Sigmoid colon (tissue), 7 donors: ENCODE results near the gene STK10. TPM values are rescaled to one million over a fixed set of nuclear protein-coding genes. Genes with fewer than 3 reads are reported as not detected.

ENCODE experiments used
- DNase-seq: peaks from one replicate; pipeline ENCODE4 v3.0.0-alpha.2; 2019
- H3K27ac ChIP-seq, 4 donors: fragments of 200-600 bp; sonication (generic); one replicate each; pipeline ENCODE4 v1.5.1; 2016 to 2019; ENCODE audit warnings: mild to moderate bottlenecking in 1 of 4
- H3K27me3 ChIP-seq, 3 donors: fragments of 200-600 bp; sonication (generic); one replicate each; pipeline ENCODE4 v1.5.1; 2019; ENCODE audit warnings: mild to moderate bottlenecking in 1 of 3
- H3K36me3 ChIP-seq, 4 donors: fragments of 200-600 bp; sonication (generic); one replicate each; pipeline ENCODE4 v1.5.1; 2016 to 2019
- H3K4me1 ChIP-seq, 4 donors: fragments of 200-600 bp; sonication (generic); one replicate each; pipeline ENCODE4 v1.5.1; 2017 to 2019
- H3K4me3 ChIP-seq, 4 donors: fragments of 200-600 bp; sonication (generic); one replicate each; pipeline ENCODE4 v1.5.1; 2017 to 2019; ENCODE audit warnings: mild to moderate bottlenecking in 2 of 4, moderate library complexity in 1 of 4
- H3K9me3 ChIP-seq, 4 donors: fragments of 200-600 bp in 3 of 4; sonication (generic) in 3 of 4; one replicate each; pipeline versions ENCODE4 v1.5.1 to v1.6.1; 2013 to 2019
- CTCF ChIP-seq, 4 experiments: fragments of 450-650 bp in 3 of 4; fragments of 200-600 bp in 1 of 4; IDR thresholded peaks; one replicate each; pipeline ENCODE4 v1.5.1; 2016 to 2019; ENCODE audit warnings: antibody characterized with exemption in 4 of 4, mild to moderate bottlenecking in 3 of 4, moderate library complexity in 2 of 4
- EP300 ChIP-seq, 4 donors: sonication (generic); formaldehyde crosslinking; IDR thresholded peaks; one replicate each; pipeline ENCODE4 v1.6.1; 2017; ENCODE audit warnings: antibody characterized with exemption in 4 of 4
- POLR2A ChIP-seq, 2 donors: fragments of 450-650 bp; IDR thresholded peaks; one replicate each; pipeline ENCODE4 v1.6.1; 2016; ENCODE audit warnings: antibody characterized with exemption in 2 of 2, mild to moderate bottlenecking in 2 of 2, moderate library complexity in 2 of 2
- POLR2AphosphoS5 ChIP-seq, 4 donors: sonication (generic); formaldehyde crosslinking; IDR thresholded peaks; one replicate each; pipeline ENCODE4 v1.6.1; 2017; ENCODE audit warnings: antibody characterized with exemption in 4 of 4
- WGBS, 2 donors: extraction: QIAGEN DNeasy Blood & Tissue Kit; methylation state at CpG; one replicate each; pipeline ENCODE4 v1.1.7; 2013; 5-methylcytosine and 5-hydroxymethylcytosine counted together
- intact Hi-C: fragments of 100-400 bp; cut with DNase I; formaldehyde crosslinking; loops from one replicate; pipeline ENCODE4 v1.15.1; 2023
- polyA plus RNA-seq, 3 donors: library from polyadenylated mRNA; stranded (reverse); fragments of 200-250 nt; gene quantifications; one replicate each; pipeline ENCODE4 v1.2.3, GENCODE V29; 2013
- total RNA-seq, 4 donors: library from RNA; depleted of rRNA; stranded (reverse); fragments of >200 nt; gene quantifications; one replicate each; pipeline ENCODE4 v1.1.0, GENCODE V29; 2016
- donor health status: healthy with polysubstance abuse.
- donor health status: Bipolar disorder and iron deficiency.
- donor health status: healthy.

Gene STK10
- total and polyA plus RNA-seq, 7 donors, result 4.2 to 28.6 (median 12.5) TPM

GRCh38 chr5:172189693-172190296 lies 1.8 kb upstream of the STK10 start:
- TF ChIP-seq EP300 (IDR thresholded peaks at IDR 0.05), result no peak
- TF ChIP-seq CTCF (IDR thresholded peaks at IDR 0.05), result no peak
- no peak for TF ChIP-seq POLR2A (IDR thresholded peaks at IDR 0.05)
- no peak for TF ChIP-seq POLR2AphosphoS5 (IDR thresholded peaks at IDR 0.05)
- H3K4me3 ChIP-seq, result no peak overlapping the region
- WGBS, 2 donors, result 75 to 80% methylated on average over 3 of the region's 3 CpGs
- no peaks in the 10 kb centered on the region for H3K9me3 ChIP-seq
- no peak overlapping the region for H3K27ac ChIP-seq
- peaks cover 0 to 26% (median 16%) of the 10 kb centered on the region in 4 donors for H3K4me1 ChIP-seq
- DNase-seq, result no peak
- H3K27me3 ChIP-seq, result no peaks in the 10 kb centered on the region
- no peaks in the 10 kb centered on the region for H3K36me3 ChIP-seq
- intact Hi-C loops, result loop anchor here (2.0 to 5.0 kb wide), 4 partner anchors 137 to 277 kb away; partner anchors contain the start of genes FBXW11 and SH3PXD2B

GRCh38 chr5:172188893-172189692 lies 1.1 kb upstream of the STK10 start:
- peak; percentile 37 for DNase-seq
- peak overlapping the region; percentile 72 to 87 (median 80) for H3K4me3 ChIP-seq
- H3K4me1 ChIP-seq, result peaks cover 0 to 26% (median 16%) of the 10 kb centered on the region in 4 donors
- intact Hi-C loops, result loop anchor here (1.0 to 5.0 kb wide), 6 partner anchors 82 to 276 kb away; partner anchors contain the start of genes FBXW11 and SH3PXD2B
- WGBS, 2 donors, result 48% methylated on average over 30 of the region's 30 CpGs
- peak overlapping the region; percentile 89 to 93 (median 92) for H3K27ac ChIP-seq
- H3K9me3 ChIP-seq, result no peaks in the 10 kb centered on the region
- no peaks in the 10 kb centered on the region for H3K36me3 ChIP-seq
- TF ChIP-seq POLR2AphosphoS5 (IDR thresholded peaks at IDR 0.05), result no peak
- no peak for TF ChIP-seq POLR2A (IDR thresholded peaks at IDR 0.05)
- TF ChIP-seq EP300 (IDR thresholded peaks at IDR 0.05), result no peak
- TF ChIP-seq CTCF (IDR thresholded peaks at IDR 0.05), result no peak
- no peaks in the 10 kb centered on the region for H3K27me3 ChIP-seq

GRCh38 chr5:172187118-172188032 lies 649 bp downstream of the STK10 start:
- Histone ChIP-seq H3K4me1 (peaks cover 0 to 26% (median 16%) of the 10 kb centered on the region in 4 donors), H3K4me3 (peak overlapping the region; percentile 72 to 87 (median 80)), H3K36me3 (no peaks in the 10 kb centered on the region), H3K9me3 (no peaks in the 10 kb centered on the region), H3K27ac (peak overlapping the region; percentile 89 to 93 (median 92)), H3K27me3 (no peaks in the 10 kb centered on the region)
- TF ChIP-seq CTCF (IDR thresholded peaks at IDR 0.05) (peak in 1 of 4 experiments; percentile 9), POLR2AphosphoS5 (IDR thresholded peaks at IDR 0.05) (peak in 2 of 4 donors; percentile 22 to 54), EP300 (IDR thresholded peaks at IDR 0.05) (no peak)
- peak; percentile 82 for DNase-seq
- WGBS, 2 donors, result 0 to 1% methylated on average over 66 of the region's 66 CpGs
- intact Hi-C loops, result loop anchor here (1.0 to 5.0 kb wide), 6 partner anchors 80 to 275 kb away; partner anchors contain the start of genes FBXW11 and SH3PXD2B

GRCh38 chr5:172186114-172186695 lies 1.8 kb downstream of the STK10 start:
- intact Hi-C loops, result loop anchor here (5.0 kb wide), 2 partner anchors 134 to 266 kb away; partner anchors contain the start of gene SH3PXD2B
- TF ChIP-seq POLR2A (IDR thresholded peaks at IDR 0.05) (no peak), EP300 (IDR thresholded peaks at IDR 0.05) (no peak), POLR2AphosphoS5 (IDR thresholded peaks at IDR 0.05) (no peak), CTCF (IDR thresholded peaks at IDR 0.05) (no peak)
- DNase-seq, result peak; percentile 39
- Histone ChIP-seq H3K4me3 (peak overlapping the region in 3 of 4 donors; percentile 79 to 87 (median 82)), H3K36me3 (no peaks in the 10 kb centered on the region), H3K27me3 (no peaks in the 10 kb centered on the region), H3K4me1 (peaks cover 0 to 26% (median 16%) of the 10 kb centered on the region in 4 donors), H3K27ac (peak overlapping the region in 3 of 4 donors; percentile 92 to 93 (median 92)), H3K9me3 (no peaks in the 10 kb centered on the region)
- WGBS, 2 donors, result 60 to 83% methylated on average over 13 of the region's 13 CpGs
